Esophagus (tissue), 2 donors: ENCODE measurements around the gene SLC45A3. TPM values are rescaled to one million over a fixed set of nuclear protein-coding genes. Genes with fewer than 3 reads are reported as not detected.

Source experiments
- H3K27ac ChIP-seq, 2 donors: one replicate each; pipeline ENCODE4 v1.5.1; 2013; ENCODE audit warnings: low read depth in 2 of 2, mild to moderate bottlenecking in 2 of 2, inconsistent platforms in 1 of 2, low read length in 1 of 2, moderate library complexity in 1 of 2
- H3K27me3 ChIP-seq, 2 donors: one replicate each; pipeline ENCODE4 v1.6.1; 2013; ENCODE audit warnings: low read length in 2 of 2, control low read depth in 1 of 2, mild to moderate bottlenecking in 1 of 2; ENCODE audit not compliant: insufficient read depth in 2 of 2, control insufficient read depth in 1 of 2
- H3K36me3 ChIP-seq, 2 donors: one replicate each; pipeline ENCODE4 v1.6.1; 2013; ENCODE audit warnings: low read length in 1 of 2; ENCODE audit not compliant: control insufficient read depth in 2 of 2, insufficient read depth in 2 of 2
- H3K4me1 ChIP-seq, 2 donors: one replicate each; pipeline ENCODE4 v1.6.1; 2013; ENCODE audit warnings: low read length in 1 of 2; ENCODE audit not compliant: control insufficient read depth in 2 of 2, insufficient read depth in 2 of 2
- H3K4me3 ChIP-seq, 2 donors: one replicate each; pipeline ENCODE4 v1.5.1; 2013; ENCODE audit warnings: low read length in 2 of 2, mild to moderate bottlenecking in 2 of 2, low read depth in 1 of 2, moderate library complexity in 1 of 2
- H3K9me3 ChIP-seq, 2 donors: one replicate each; pipeline ENCODE4 v1.6.1; 2013; ENCODE audit warnings: mild to moderate bottlenecking in 2 of 2, low read depth in 1 of 2, low read length in 1 of 2, moderate library complexity in 1 of 2; ENCODE audit not compliant: control insufficient read depth in 2 of 2, insufficient read depth in 1 of 2
- WGBS, 2 donors: extraction: QIAGEN DNeasy Blood & Tissue Kit; methylation state at CpG; one replicate each; pipeline ENCODE4 v1.1.7; 2013; 5-methylcytosine and 5-hydroxymethylcytosine counted together
- polyA plus RNA-seq, 2 donors: library from polyadenylated mRNA; stranded (reverse); fragments of 200-250 nt; gene quantifications; one replicate each; pipeline ENCODE4 v1.2.3, GENCODE V29; 2013
- donor health status: healthy with polysubstance abuse.
- donor health status: Bipolar disorder and iron deficiency.

Gene SLC45A3
- polyA plus RNA-seq, 2 donors, result 0.88 to 1.1 TPM

GRCh38 chr1:205619376-205619775 is 60.9 kb downstream of the SLC45A3 start:
- Histone ChIP-seq H3K36me3 (peaks cover 6 to 11% of the 10 kb centered on the region in 2 donors), H3K27me3 (no peaks in the 10 kb centered on the region), H3K4me3 (no peak overlapping the region), H3K27ac (no peak overlapping the region), H3K9me3 (no peaks in the 10 kb centered on the region), H3K4me1 (no peaks in the 10 kb centered on the region)
- WGBS, 2 donors, result 62 to 81% methylated on average over 3 of the region's 3 CpGs

- no peak overlapping the region for H3K27ac ChIP-seq
- no peak overlapping the region for H3K4me3 ChIP-seq
- WGBS, 2 donors, result 73 to 77% methylated on average over 1 of the region's 1 CpG
- no peaks in the 10 kb centered on the region for H3K4me1 ChIP-seq
- H3K9me3 ChIP-seq, result no peaks in the 10 kb centered on the region
- H3K36me3 ChIP-seq, result peaks cover 9% of the 10 kb centered on the region in 2 donors
- H3K27me3 ChIP-seq, result no peaks in the 10 kb centered on the region
Observed at GRCh38 chr1:205616563-205617293, 63.6 kb downstream of the SLC45A3 start.

GRCh38 chr1:205615789-205616188 is 64.5 kb downstream of the SLC45A3 start:
- Histone ChIP-seq H3K27ac (no peak overlapping the region), H3K36me3 (peaks cover 9% of the 10 kb centered on the region in 2 donors), H3K27me3 (no peaks in the 10 kb centered on the region), H3K4me1 (no peaks in the 10 kb centered on the region), H3K4me3 (no peak overlapping the region), H3K9me3 (no peaks in the 10 kb centered on the region)
- 39 to 59% methylated on average over 1 of the region's 1 CpG for WGBS, 2 donors

GRCh38 chr1:205613854-205614412 is 66.4 kb downstream of the SLC45A3 start:
- Histone ChIP-seq H3K27me3 (no peaks in the 10 kb centered on the region), H3K4me1 (no peaks in the 10 kb centered on the region), H3K27ac (no peak overlapping the region), H3K36me3 (peaks cover 2 to 3% of the 10 kb centered on the region in 2 donors), H3K9me3 (no peaks in the 10 kb centered on the region), H3K4me3 (no peak overlapping the region)
- WGBS, 2 donors, result 85 to 94% methylated on average over 2 of the region's 2 CpGs

- 87 to 94% methylated on average over 1 of the region's 1 CpG for WGBS, 2 donors
- Histone ChIP-seq H3K36me3 (peaks cover 0 to 3% of the 10 kb centered on the region in 2 donors), H3K9me3 (no peaks in the 10 kb centered on the region), H3K27me3 (no peaks in the 10 kb centered on the region), H3K4me1 (no peaks in the 10 kb centered on the region), H3K4me3 (no peak overlapping the region), H3K27ac (no peak overlapping the region)
Observed at GRCh38 chr1:205612556-205612955, 67.8 kb downstream of the SLC45A3 start.

- Histone ChIP-seq H3K4me3 (no peak overlapping the region), H3K36me3 (peaks cover 0 to 3% of the 10 kb centered on the region in 2 donors), H3K4me1 (no peaks in the 10 kb centered on the region), H3K27me3 (no peaks in the 10 kb centered on the region), H3K9me3 (no peaks in the 10 kb centered on the region), H3K27ac (no peak overlapping the region)
- WGBS, 2 donors, result 91 to 95% methylated on average over 3 of the region's 3 CpGs
Observed at GRCh38 chr1:205612104-205612503, 68.2 kb downstream of the SLC45A3 start.

- H3K9me3 ChIP-seq, result no peaks in the 10 kb centered on the region
- peaks cover 0 to 3% of the 10 kb centered on the region in 2 donors for H3K36me3 ChIP-seq
- WGBS, 2 donors, result 23 to 43% methylated on average over 3 of the region's 3 CpGs
- no peaks in the 10 kb centered on the region for H3K27me3 ChIP-seq
- no peak overlapping the region for H3K4me3 ChIP-seq
- H3K27ac ChIP-seq, result no peak overlapping the region
- H3K4me1 ChIP-seq, result no peaks in the 10 kb centered on the region
Observed at GRCh38 chr1:205610901-205611466, 69.3 kb downstream of the SLC45A3 start.

GRCh38 chr1:205610036-205610435 is 70.3 kb downstream of the SLC45A3 start:
- no peak overlapping the region for H3K27ac ChIP-seq

More at GRCh38 chr1:205610036-205610435, 70.3 kb downstream of the SLC45A3 start:
- Histone ChIP-seq H3K36me3 (peaks cover 0 to 3% of the 10 kb centered on the region in 2 donors), H3K4me3 (no peak overlapping the region), H3K9me3 (no peaks in the 10 kb centered on the region), H3K4me1 (no peaks in the 10 kb centered on the region), H3K27me3 (no peaks in the 10 kb centered on the region)
- WGBS, 2 donors, result 37 to 49% methylated on average over 2 of the region's 2 CpGs
